Motor neuron (in vitro differentiated cells): Measurements from ENCODE around the gene AFAP1. TPM values are rescaled to one million over a fixed set of nuclear protein-coding genes. Genes with fewer than 3 reads are reported as not detected.
"Not testable (repeated sequence)": the region's sequence is repeated elsewhere in the genome, so short reads cannot be mapped to it uniquely, and the experiment has no call there.

Source experiments
- ATAC-seq, 8 experiments: fragments of 200-7000 bp; cut with Tn5 transposase; replicated peaks in 6 of 8; 2 replicates each; pipeline ENCODE4 v1.8.0; 2021; ENCODE audit warnings: mild to moderate bottlenecking in 8 of 8, moderate library complexity in 8 of 8
- H3K27ac ChIP-seq, 2 donors: fragments of 250-450 bp; sonication (Bioruptor Pico); 2 replicates each; pipeline ENCODE4 v1.9.0; 2021; ENCODE audit warnings: antibody characterized with exemption in 2 of 2, mild to moderate bottlenecking in 2 of 2, moderate library complexity in 1 of 2
- H3K4me1 ChIP-seq, 2 donors: fragments of 250-450 bp; sonication (Bioruptor Pico); replicated peaks in 1 of 2; 2 replicates each; pipeline ENCODE4 v1.6.1; 2021; ENCODE audit warnings: antibody characterized with exemption in 2 of 2, mild to moderate bottlenecking in 2 of 2, moderate library complexity in 1 of 2
- H3K4me3 ChIP-seq, 5 donors: fragments of 250-450 bp; sonication (Bioruptor Pico); 2 replicates each; pipeline ENCODE4 v1.9.0; 2021; ENCODE audit warnings: antibody characterized with exemption in 5 of 5, mild to moderate bottlenecking in 5 of 5, moderate library complexity in 4 of 5
- WGBS, 10 experiments: fragments of 450-650 bp; shearing (Covaris generic); methylation state at CpG; one replicate each; pipeline ENCODE4 v1.0.0; 2022; 5-methylcytosine and 5-hydroxymethylcytosine counted together
- in situ Hi-C, 9 experiments: fragments of 400-800 bp; cut with MboI; loops; one replicate each; pipeline ENCODE4 v1.15.0; 2021; ENCODE audit warnings: low sequenced_read_pairs in 9 of 9, low pct_unique_long_range_greater_than_20kb in 2 of 9; ENCODE audit not compliant: unreplicated experiment in 9 of 9
- total RNA-seq, 8 experiments: library from RNA; unstranded; fragments of 300-600 nt; gene quantifications; 2 replicates each; pipeline versions ENCODE4 v1.2.3 to v1.2.4, GENCODE V29; 2022

The AFAP1 gene
- total RNA-seq, 8 experiments from 2014 or later, result 25.1 to 209 (median 41.4) TPM

- no peak for ATAC-seq
- Histone ChIP-seq H3K4me3 (no peak overlapping the region), H3K4me1 (no peaks in the 10 kb centered on the region), H3K27ac (no peak overlapping the region)
- in situ Hi-C loops, result no loop called here
- WGBS, 10 experiments, result 65 to 100% (median 85%) methylated on average over 1 to 4 of the region's 18 CpGs; no CpG with 5 or more reads in 4 of the 10 experiments
Observed at GRCh38 chr4:7950301-7951092, 10.8 kb upstream of the AFAP1 start.

GRCh38 chr4:7949759-7950158 lies 10.1 kb upstream of the AFAP1 start:
- in situ Hi-C loops, result loop anchor here in 1 of 9 experiments (25.0 kb wide), 1 partner anchor 137 kb away; no protein-coding TSS in a partner anchor
- no peak for ATAC-seq
- Histone ChIP-seq H3K27ac (no peak overlapping the region), H3K4me3 (no peak overlapping the region), H3K4me1 (no peaks in the 10 kb centered on the region)
- 50 to 80% (median 57%) methylated on average over 1 to 2 of the region's 4 CpGs; no CpG with 5 or more reads in 7 of the 10 experiments for WGBS, 10 experiments

DNA sequence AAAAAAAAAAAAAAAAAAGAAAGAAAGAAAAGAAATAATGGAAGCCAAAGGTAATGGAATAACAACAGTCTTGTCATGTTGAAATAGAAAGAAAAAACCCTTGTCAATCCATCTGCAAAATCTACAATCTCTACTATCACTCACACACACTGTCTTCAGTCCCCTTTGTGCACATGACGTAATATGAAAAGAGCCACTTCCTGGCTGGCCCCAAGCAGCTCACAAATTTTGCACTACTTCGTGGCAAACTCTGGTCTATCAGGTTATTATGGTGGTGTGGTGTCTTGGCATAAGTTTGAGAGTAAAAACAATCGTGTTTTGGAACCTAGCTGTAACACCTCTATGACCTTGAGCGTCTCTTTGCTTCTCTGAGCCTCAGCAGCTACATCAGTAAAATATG lies 8.3 kb upstream of the AFAP1 start:
- Histone ChIP-seq H3K4me1 (no peaks in the 10 kb centered on the region), H3K27ac (no peak overlapping the region), H3K4me3 (no peak overlapping the region)
- WGBS, 10 experiments, result 52 to 100% (median 82%) methylated on average over 2 to 4 of the region's 4 CpGs; no CpG with 5 or more reads in 2 of the 10 experiments
- in situ Hi-C loops, result loop anchor here in 1 of 9 experiments (25.0 kb wide), 1 partner anchor 136 kb away; no protein-coding TSS in a partner anchor
- ATAC-seq, result no peak

DNA sequence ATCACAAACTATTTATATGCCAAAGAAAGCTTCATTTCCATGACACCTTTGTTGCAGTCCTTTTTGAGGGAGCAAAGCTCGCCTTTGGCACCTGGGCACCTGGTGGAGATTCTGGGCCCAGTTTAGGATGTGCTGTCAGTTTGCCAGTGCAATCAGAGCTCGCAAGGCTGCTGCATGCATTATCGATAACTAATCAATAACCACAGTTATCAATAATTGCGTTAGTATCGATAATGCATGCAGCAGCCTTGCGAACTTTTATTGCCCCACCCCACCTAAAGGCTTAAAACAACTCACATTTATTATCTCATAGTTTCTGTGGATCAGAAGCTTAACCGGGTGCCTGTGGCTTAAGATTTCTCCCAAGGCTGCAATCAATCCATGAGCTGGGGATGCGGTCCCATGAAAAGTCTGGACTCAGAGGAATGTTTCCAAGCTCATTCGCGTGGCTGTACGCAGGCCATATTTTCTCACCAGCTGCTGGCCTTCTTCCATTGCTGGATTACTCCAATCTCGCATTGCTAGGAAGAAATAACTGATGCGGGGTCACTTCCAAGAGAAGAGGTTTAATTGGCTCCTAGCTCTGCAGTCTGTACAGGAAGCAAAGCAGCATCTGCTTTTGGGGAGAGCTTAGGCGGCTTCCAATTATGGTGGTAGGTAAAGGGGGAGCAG lies 6.2 kb upstream of the AFAP1 start:
- no peak overlapping the region for H3K27ac ChIP-seq
- H3K4me3 ChIP-seq, result no peak overlapping the region
- ATAC-seq, result no peak
- in situ Hi-C loops, result loop anchor here in 1 of 9 experiments (25.0 kb wide), 1 partner anchor 134 kb away; no protein-coding TSS in a partner anchor
- 50 to 100% (median 85%) methylated on average over 2 to 13 of the region's 14 CpGs for WGBS, 10 experiments
- no peaks in the 10 kb centered on the region for H3K4me1 ChIP-seq

DNA sequence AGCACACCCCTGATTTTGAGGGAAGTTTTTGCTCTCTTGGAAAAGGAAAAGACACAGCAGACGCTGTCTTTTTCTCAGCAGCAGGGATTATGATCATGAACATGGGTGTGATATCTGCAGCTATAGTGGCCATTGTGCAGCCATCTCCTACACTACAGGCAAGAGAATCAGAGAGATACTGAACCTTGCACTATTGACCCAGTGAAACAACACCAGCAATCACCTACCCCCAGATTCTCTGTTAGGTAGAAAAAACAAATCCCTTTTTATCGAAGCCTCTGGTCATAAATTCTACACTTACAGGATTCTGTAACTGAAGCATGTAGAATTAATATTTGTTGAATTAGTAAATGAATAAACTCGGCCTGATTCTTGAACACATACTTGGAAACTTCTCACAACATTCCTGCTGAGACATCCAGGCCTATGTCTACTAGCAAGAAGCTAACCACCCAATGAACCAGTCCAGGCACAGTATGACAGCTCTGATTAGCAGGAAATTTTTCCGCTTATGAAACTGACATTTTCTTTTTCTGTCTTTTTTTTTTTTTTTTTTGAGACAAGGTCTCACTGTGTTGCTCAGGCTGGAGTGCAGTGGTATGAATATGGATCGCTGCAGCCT lies 5.0 kb upstream of the AFAP1 start:
- in situ Hi-C loops, result loop anchor here in 1 of 9 experiments (25.0 kb wide), 1 partner anchor 132 kb away; no protein-coding TSS in a partner anchor
- H3K4me3 ChIP-seq, result no peak overlapping the region
- no peak overlapping the region for H3K27ac ChIP-seq
- whole genome bisulfite sequencing, 10 experiments, result 58 to 100% (median 88%) methylated on average over 2 to 4 of the region's 5 CpGs; no CpG with 5 or more reads in 2 of the 10 experiments
- H3K4me1 ChIP-seq, result peaks cover 0 to 3% of the 10 kb centered on the region in 2 donors
- ATAC-seq, result no peak

GRCh38 chr4:7943688-7944087 lies 4.0 kb upstream of the AFAP1 start:
- ATAC-seq, H3K4me3 ChIP-seq, H3K27ac ChIP-seq, H3K4me1 ChIP-seq: not testable (repeated sequence)
- in situ Hi-C loops, result loop anchor here in 1 of 9 experiments (25.0 kb wide), 1 partner anchor 131 kb away; no protein-coding TSS in a partner anchor
- WGBS, 10 experiments, result 80 to 100% (median 89%) methylated on average over 1 to 4 of the region's 4 CpGs; no CpG with 5 or more reads in 2 of the 10 experiments

- Histone ChIP-seq H3K4me3 (no peak overlapping the region), H3K4me1 (peaks cover 0 to 3% of the 10 kb centered on the region in 2 donors), H3K27ac (no peak overlapping the region)
- ATAC-seq, result no peak
- in situ Hi-C loops, result loop anchor here in 1 of 9 experiments (25.0 kb wide), 1 partner anchor 131 kb away; no protein-coding TSS in a partner anchor
- 60 to 94% (median 83%) methylated on average over 1 to 7 of the region's 8 CpGs; no CpG with 5 or more reads in 3 of the 10 experiments for WGBS, 10 experiments
Observed at GRCh38 chr4:7943211-7943610, 3.5 kb upstream of the AFAP1 start.

DNA sequence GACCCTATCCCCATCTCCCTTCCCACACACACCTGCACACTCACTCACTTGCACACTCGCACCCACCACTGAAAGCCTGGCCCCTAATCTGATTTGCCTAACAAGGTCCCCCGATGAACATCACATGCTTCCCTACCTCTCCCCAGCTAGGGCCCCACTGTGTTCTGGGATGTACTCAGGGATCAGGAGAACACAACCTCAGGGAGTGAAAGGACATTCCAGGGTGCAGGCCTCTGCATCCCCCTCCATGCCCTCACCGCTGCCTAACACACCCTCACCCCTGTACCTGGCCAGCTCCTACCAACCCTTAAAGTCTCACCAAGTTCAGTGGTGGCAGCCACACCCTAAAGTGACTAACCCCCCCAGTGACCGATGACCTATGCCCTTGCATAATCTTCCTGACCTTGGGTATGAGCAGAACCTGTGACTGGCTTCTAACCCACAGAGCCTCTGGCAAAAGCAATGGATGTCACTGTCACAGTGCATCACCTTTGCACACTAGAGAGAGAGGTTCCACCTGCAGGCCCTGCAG lies 2.4 kb upstream of the AFAP1 start:
- ATAC-seq, result no peak
- in situ Hi-C loops, result loop anchor here in 1 of 9 experiments (25.0 kb wide), 1 partner anchor 130 kb away; no protein-coding TSS in a partner anchor

GRCh38 chr4:7941111-7941964 lies 1.7 kb upstream of the AFAP1 start:
- in situ Hi-C loops, result loop anchor here in 1 of 9 experiments (25.0 kb wide), 1 partner anchor 129 kb away; no protein-coding TSS in a partner anchor
- Histone ChIP-seq H3K4me3 (no peak overlapping the region), H3K27ac (no peak overlapping the region), H3K4me1 (peaks cover 7 to 11% of the 10 kb centered on the region in 2 donors)
- WGBS, 10 experiments, result 57 to 93% (median 87%) methylated on average over 1 to 7 of the region's 11 CpGs; no CpG with 5 or more reads in 4 of the 10 experiments
- ATAC-seq, result no peak

More for the DNA sequence above, 2.4 kb upstream of the AFAP1 start:
- Histone ChIP-seq H3K27ac (no peak overlapping the region), H3K4me1 (peaks cover 6 to 11% of the 10 kb centered on the region in 2 donors), H3K4me3 (no peak overlapping the region)
- 100% methylated on average over 1 of the region's 4 CpGs; no CpG with 5 or more reads in 9 of the 10 experiments for WGBS, 10 experiments

GRCh38 chr4:7938609-7939376 lies 868 bp downstream of the AFAP1 start:
- WGBS, 10 experiments, result 0 to 5% (median 2%) methylated on average over 2 to 6 of the region's 75 CpGs; no CpG with 5 or more reads in 4 of the 10 experiments
- in situ Hi-C loops, result loop anchor here in 1 of 9 experiments (25.0 kb wide), 1 partner anchor 126 kb away; no protein-coding TSS in a partner anchor
- Histone ChIP-seq H3K4me1 (peaks cover 23 to 24% of the 10 kb centered on the region in 2 donors), H3K4me3 (peak overlapping the region; percentile 59 to 89 (median 78)), H3K27ac (peak overlapping the region; percentile 84 to 92)
- ATAC-seq, result peak; percentile 2 to 40 (median 21)

DNA sequence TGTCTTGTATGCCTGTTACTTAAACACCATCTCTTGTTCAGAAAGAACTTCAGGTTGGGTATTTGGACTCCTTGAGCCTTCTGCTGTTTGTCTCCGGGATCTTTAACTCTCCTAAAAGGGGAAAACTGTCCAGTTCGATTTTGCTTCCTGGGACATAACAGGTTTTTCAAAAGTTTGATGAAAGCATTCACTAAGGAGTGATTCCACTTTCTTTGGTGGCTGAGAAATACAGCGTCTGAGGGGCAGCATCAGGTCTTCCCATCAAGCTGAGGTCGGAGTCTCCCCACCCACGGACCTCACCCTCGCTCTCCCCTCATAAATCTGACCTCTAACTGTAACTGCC lies 1.4 kb downstream of the AFAP1 start:
- in situ Hi-C loops, result loop anchor here in 1 of 9 experiments (25.0 kb wide), 1 partner anchor 126 kb away; no protein-coding TSS in a partner anchor
- 0 to 10% (median 0%) methylated on average over 1 to 6 of the region's 6 CpGs; no CpG with 5 or more reads in 4 of the 10 experiments for WGBS, 10 experiments
- no peak overlapping the region for H3K27ac ChIP-seq
- H3K4me3 ChIP-seq, result peak overlapping the region; percentile 59 to 89 (median 78)
- peak in 3 of 8 experiments; percentile 2 to 4 (median 2) for ATAC-seq
- H3K4me1 ChIP-seq, result peaks cover 23 to 24% of the 10 kb centered on the region in 2 donors
